Endothelial cell of umbilical vein (primary cell): ENCODE data around the gene PYGO2. TPM values are rescaled to one million over a fixed set of nuclear protein-coding genes. Genes with fewer than 3 reads are reported as not detected.

Experiments used
- BruUV-seq: library from RNA; stranded (reverse); fragments of 400-500 nt; replicated peaks from 2 replicates; lab custom pipeline; 2021; lab: Mats Ljungman, UMichigan
- CTCF ChIA-PET: fragments of 300-600, 350-600 bp; sonication (Branson Sonifier 250); formaldehyde crosslinking; loops from one replicate; lab custom pipeline; 2021; ENCODE audit warnings: antibody characterized with exemption, inconsistent platforms; lab: Charles Lee
- POLR2A ChIA-PET: fragments of 300-600, 350-600 bp; sonication (Branson Sonifier 250); formaldehyde crosslinking; loops from one replicate; lab custom pipeline; 2021; ENCODE audit warnings: antibody characterized with exemption, inconsistent platforms; lab: Charles Lee
- DNase-seq: peaks from one replicate; pipeline ENCODE4 v3.0.0-alpha.2; 2011; ENCODE audit warnings: low read depth, low spot score
- FAIRE-seq: peaks from 2 replicates; lab custom pipeline; 2011; peaks lifted over from hg19 to GRCh38; lab: Jason Lieb, UNC
- H2AFZ ChIP-seq: 2 replicates; pipeline ENCODE4 v1.6.0; 2012; ENCODE audit warnings: low read depth, low read length, control low read depth, inconsistent platforms
- H3K27ac ChIP-seq: 2 replicates; pipeline ENCODE4 v1.5.1; 2011; ENCODE audit warnings: low read depth, mild to moderate bottlenecking, control low read depth, low read length, moderate library complexity; ENCODE audit not compliant: insufficient read depth
- H3K27me3 ChIP-seq, 2 experiments: 2 replicates each; pipeline versions ENCODE4 v1.6.0 to v1.6.1; 2011; ENCODE audit warnings: low read length in 2 of 2, mixed read lengths in 1 of 2; ENCODE audit not compliant: control insufficient read depth in 2 of 2, insufficient read depth in 2 of 2
- H3K36me3 ChIP-seq, 2 experiments: 2 replicates in 1 of 2; 3 replicates in 1 of 2; pipeline ENCODE4 v1.5.1; 2011; ENCODE audit warnings: low read length in 2 of 2, mild to moderate bottlenecking in 1 of 2, moderate library complexity in 1 of 2; ENCODE audit not compliant: control insufficient read depth in 2 of 2, insufficient read depth in 2 of 2; ENCODE audit errors: extremely low read depth in 1 of 2
- H3K4me1 ChIP-seq: 3 replicates; pipeline ENCODE4 v1.5.1; 2011; ENCODE audit warnings: mild to moderate bottlenecking, low read length; ENCODE audit not compliant: control insufficient read depth, insufficient read depth; ENCODE audit errors: extremely low read depth
- H3K4me2 ChIP-seq: 2 replicates; pipeline ENCODE4 v1.6.1; 2011; ENCODE audit warnings: low read length, control low read depth, mixed read lengths; ENCODE audit not compliant: insufficient read depth
- H3K4me3 ChIP-seq, 3 experiments: fragments of 200-600 bp in 1 of 3; sonication (generic), shearing (Covaris generic) in 1 of 3; replicated peaks in 1 of 3; 2 replicates each; pipeline ENCODE4 v1.5.1; 2011 to 2016; ENCODE audit warnings: control low read depth in 3 of 3, low read length in 3 of 3, mild to moderate bottlenecking in 2 of 3, inconsistent platforms in 1 of 3, low read depth in 1 of 3, moderate library complexity in 1 of 3; ENCODE audit not compliant: insufficient read depth in 1 of 3
- H3K79me2 ChIP-seq: 2 replicates; pipeline ENCODE4 v1.6.0; 2012; ENCODE audit warnings: low read length, inconsistent platforms; ENCODE audit not compliant: control insufficient read depth, insufficient read depth
- H3K9ac ChIP-seq: replicated peaks from 2 replicates; pipeline ENCODE3; 2011; ENCODE audit warnings: low read length, control low read depth; ENCODE audit not compliant: insufficient read depth; ENCODE audit errors: extremely low read depth
- H3K9me1 ChIP-seq: replicated peaks from 3 replicates; pipeline ENCODE4 v1.6.0; 2011; ENCODE audit warnings: mild to moderate bottlenecking, low read length; ENCODE audit not compliant: control insufficient read depth, insufficient read depth; ENCODE audit errors: extremely low read depth
- H3K9me3 ChIP-seq: replicated peaks from 2 replicates; pipeline ENCODE4 v1.5.1; 2012; ENCODE audit warnings: low read length, inconsistent platforms; ENCODE audit not compliant: control insufficient read depth, insufficient read depth
- H4K20me1 ChIP-seq: replicated peaks from 2 replicates; pipeline ENCODE3; 2011; ENCODE audit warnings: mild to moderate bottlenecking, low read length; ENCODE audit not compliant: control insufficient read depth, insufficient read depth; ENCODE audit errors: extremely low read depth
- EZH2 ChIP-seq: IDR thresholded peaks from 2 replicates; pipeline ENCODE4 v1.6.1; 2012; ENCODE audit warnings: borderline replicate concordance, low read depth, mild to moderate bottlenecking, moderate library complexity, low read length, inconsistent platforms; ENCODE audit not compliant: severe bottlenecking
- FOS ChIP-seq: IDR thresholded peaks from 2 replicates; pipeline ENCODE4 v1.6.1; 2011; ENCODE audit warnings: mild to moderate bottlenecking, low read length, moderate library complexity, borderline replicate concordance; ENCODE audit not compliant: insufficient read depth
- GATA2 ChIP-seq: IDR thresholded peaks from 2 replicates; pipeline ENCODE4 v1.7.0; 2011; ENCODE audit warnings: low read depth, mild to moderate bottlenecking, moderate library complexity, mixed read lengths, low read length; ENCODE audit not compliant: insufficient read length, insufficient read depth
- JUN ChIP-seq: IDR thresholded peaks from 2 replicates; pipeline ENCODE4 v1.6.1; 2011; ENCODE audit warnings: borderline replicate concordance, low read depth; ENCODE audit not compliant: insufficient read length, insufficient read depth
- MYC ChIP-seq: IDR thresholded peaks from one replicate; pipeline ENCODE4 v1.6.1; 2011; ENCODE audit warnings: mild to moderate bottlenecking, low read depth, low read length
- POLR2A ChIP-seq: IDR thresholded peaks from 2 replicates; pipeline ENCODE4 v1.6.1; 2012; ENCODE audit warnings: low read depth, mild to moderate bottlenecking, control low read depth, low read length
- POLR2AphosphoS5 ChIP-seq: IDR thresholded peaks from 2 replicates; pipeline ENCODE4 v1.6.1; 2012; ENCODE audit warnings: low read depth, mild to moderate bottlenecking, control low read depth, low read length, moderate library complexity; ENCODE audit not compliant: insufficient read depth
- dilution Hi-C: fragments of 300-500 bp; cut with MboI; formaldehyde crosslinking; loops from one replicate; pipeline ENCODE4 v1.15.0; 2019; ENCODE audit warnings: low sequenced_read_pairs; ENCODE audit not compliant: extremely low pct_ligation_motif_present
- intact Hi-C: fragments of 100-400 bp; cut with micrococcal nuclease; formaldehyde crosslinking; loops from one replicate; pipeline ENCODE4 v1.10.0; 2022
- polyA plus RNA-seq, 4 experiments: library from polyadenylated mRNA; depleted of rRNA in 3 of 4; stranded (reverse) in 3 of 4; unstranded in 1 of 4; fragments of >200 nt; gene quantifications; 2 replicates each; pipeline versions ENCODE4 v1.2.1 to v1.2.3, GENCODE V29; 2011 to 2012; ENCODE audit warnings: missing spikeins in 1 of 4
- total RNA-seq: library from RNA; stranded (reverse); gene quantifications from 2 replicates; pipeline ENCODE4 v1.2.3, GENCODE V29; 2021
- TF ChIP-seq, protein P1 (sequence below), 2 donors: IDR thresholded peaks; 1 replicate in 1 of 2; 2 replicates in 1 of 2; pipeline ENCODE4 v1.5.1; 2011; ENCODE audit warnings: low read length in 2 of 2, mild to moderate bottlenecking in 2 of 2, moderate library complexity in 2 of 2, control low read depth in 1 of 2, inconsistent platforms in 1 of 2, low read depth in 1 of 2; ENCODE audit not compliant: insufficient read depth in 1 of 2; ENCODE audit errors: extremely low read depth in 1 of 2
- TF ChIP-seq, protein P2 (sequence below): IDR thresholded peaks from 2 replicates; pipeline ENCODE4 v1.6.1; 2011; ENCODE audit not compliant: insufficient read depth, insufficient read length

The PYGO2 gene
- total and polyA plus RNA-seq, 2 donors (not counting 3 experiments of a cell fraction or from before 2014, with no cell fraction given), result 19.3 to 21.5 TPM

GRCh38 chr1:154935749-154936554 lies 25.6 kb downstream of the PYGO2 start:
- no peak for DNase-seq
- no TSS peak for BruUV-seq
- Histone ChIP-seq H3K27me3 (no peaks in the 10 kb centered on the region), H3K9me3 (no peaks in the 10 kb centered on the region), H3K9me1 (no peaks in the 10 kb centered on the region), H3K4me2 (peak overlapping the region; percentile 74), H3K4me1 (peaks cover 8% of the 10 kb centered on the region), H4K20me1 (no peaks in the 10 kb centered on the region), H2AFZ (peak overlapping the region; percentile 76), H3K9ac (peak overlapping the region; percentile 89), H3K36me3 (no peaks in the 10 kb centered on the region), H3K4me3 (peak overlapping the region; percentile 3 to 79 (median 55)), H3K79me2 (no peaks in the 10 kb centered on the region), H3K27ac (peak overlapping the region; percentile 92)
- ChIA-PET POLR2A (interaction anchor here (0.8 to 0.9 kb wide), 2 partner anchors 20 to 51 kb away, joined by 3 to 6 read pairs; partner anchors contain the start of gene PBXIP1), CTCF (interaction anchor here (0.8 to 2.6 kb wide), 23 partner anchors 10 to 376 kb away, joined by 3 to 18 read pairs (median 4); partner anchors contain the start of genes ADAM15, LENEP, PBXIP1 and PYGO2)
- no peak for FAIRE-seq
- intact Hi-C loops, result loop anchor here (1.0 to 2.0 kb wide), 3 partner anchors 19 to 377 kb away; partner anchors contain the start of gene UBE2Q1
- dilution Hi-C loops, result no loop called here
- no peak for TF ChIP-seq FOS
- TF ChIP-seq MYC, result no peak
- no peak for TF ChIP-seq GATA2
- TF ChIP-seq, protein P1, sequence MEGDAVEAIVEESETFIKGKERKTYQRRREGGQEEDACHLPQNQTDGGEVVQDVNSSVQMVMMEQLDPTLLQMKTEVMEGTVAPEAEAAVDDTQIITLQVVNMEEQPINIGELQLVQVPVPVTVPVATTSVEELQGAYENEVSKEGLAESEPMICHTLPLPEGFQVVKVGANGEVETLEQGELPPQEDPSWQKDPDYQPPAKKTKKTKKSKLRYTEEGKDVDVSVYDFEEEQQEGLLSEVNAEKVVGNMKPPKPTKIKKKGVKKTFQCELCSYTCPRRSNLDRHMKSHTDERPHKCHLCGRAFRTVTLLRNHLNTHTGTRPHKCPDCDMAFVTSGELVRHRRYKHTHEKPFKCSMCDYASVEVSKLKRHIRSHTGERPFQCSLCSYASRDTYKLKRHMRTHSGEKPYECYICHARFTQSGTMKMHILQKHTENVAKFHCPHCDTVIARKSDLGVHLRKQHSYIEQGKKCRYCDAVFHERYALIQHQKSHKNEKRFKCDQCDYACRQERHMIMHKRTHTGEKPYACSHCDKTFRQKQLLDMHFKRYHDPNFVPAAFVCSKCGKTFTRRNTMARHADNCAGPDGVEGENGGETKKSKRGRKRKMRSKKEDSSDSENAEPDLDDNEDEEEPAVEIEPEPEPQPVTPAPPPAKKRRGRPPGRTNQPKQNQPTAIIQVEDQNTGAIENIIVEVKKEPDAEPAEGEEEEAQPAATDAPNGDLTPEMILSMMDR (IDR thresholded peaks at IDR 0.05; ENCODE audit: extremely low read depth in 1 of 2, insufficient read depth in 1 of 2, low read depth in 1 of 2, low read length in 2 of 2), result no peak
- TF ChIP-seq, protein P2, sequence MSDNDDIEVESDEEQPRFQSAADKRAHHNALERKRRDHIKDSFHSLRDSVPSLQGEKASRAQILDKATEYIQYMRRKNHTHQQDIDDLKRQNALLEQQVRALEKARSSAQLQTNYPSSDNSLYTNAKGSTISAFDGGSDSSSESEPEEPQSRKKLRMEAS, result no peak
- TF ChIP-seq EZH2, result no peak
- TF ChIP-seq JUN, result no peak
- no peak for TF ChIP-seq POLR2A
- TF ChIP-seq POLR2AphosphoS5, result no peak
